ES-I3 (cell line): ENCODE measurements around the gene HNMT.
"Not testable (repeated sequence)": the region's sequence is repeated elsewhere in the genome, so short reads cannot be mapped to it uniquely, and the experiment has no call there.

ENCODE experiments used
- H3K36me3 ChIP-seq: 2 replicates; pipeline ENCODE4 v1.6.1; 2013; ENCODE audit warnings: mild to moderate bottlenecking, low read length, control low read depth, moderate library complexity; ENCODE audit not compliant: insufficient read depth
- H3K4me1 ChIP-seq: 2 replicates; pipeline ENCODE4 v1.6.1; 2013; ENCODE audit warnings: mild to moderate bottlenecking, control low read depth, low read length; ENCODE audit not compliant: insufficient read depth
- H3K9ac ChIP-seq: 2 replicates; pipeline ENCODE4 v1.6.1; 2013; ENCODE audit warnings: low read depth, mild to moderate bottlenecking, low read length, moderate library complexity
- H3K9me3 ChIP-seq: 2 replicates; pipeline ENCODE4 v1.6.1; 2013; ENCODE audit warnings: mild to moderate bottlenecking, low read length, moderate library complexity; ENCODE audit not compliant: control insufficient read depth, insufficient read depth

The HNMT gene

DNA sequence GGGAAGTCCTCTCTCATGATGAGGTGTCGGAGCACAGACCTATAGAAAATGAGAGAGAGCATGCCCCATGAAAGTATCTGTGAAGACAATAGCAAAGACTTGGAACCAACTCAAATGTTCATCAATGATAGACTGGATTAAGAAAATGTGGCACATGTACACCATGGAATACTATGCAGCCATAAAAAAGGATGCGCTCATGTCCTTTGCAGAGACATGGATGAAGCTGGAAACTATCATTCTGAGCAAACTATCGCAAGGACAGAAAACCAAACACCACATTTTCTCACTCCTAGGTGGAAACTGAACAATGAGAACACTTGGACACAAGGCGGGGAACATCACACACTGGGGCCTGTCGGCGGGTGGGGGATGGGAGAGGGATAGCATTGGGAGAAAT lies 79.3 kb downstream of the HNMT start:
- not testable (repeated sequence) for H3K9me3 ChIP-seq, H3K9ac ChIP-seq, H3K36me3 ChIP-seq, H3K4me1 ChIP-seq

DNA sequence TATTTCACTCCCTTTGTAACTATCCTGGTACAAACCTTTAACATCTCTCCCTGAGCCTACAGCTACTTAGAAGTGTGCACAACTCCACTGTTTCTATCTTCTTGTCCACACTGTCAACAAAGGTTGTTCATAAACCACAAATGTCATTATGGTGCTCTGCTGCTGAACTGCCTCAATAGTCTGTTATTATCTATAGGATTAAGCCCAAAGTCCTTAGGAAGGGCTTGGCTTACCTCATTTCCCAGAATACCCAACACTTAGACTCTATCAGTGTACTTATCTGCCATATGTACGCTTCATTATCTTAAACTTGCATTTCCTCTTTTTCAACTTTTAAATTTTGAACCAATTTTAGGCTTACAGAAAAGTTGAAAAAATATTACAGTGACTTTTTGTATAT lies 94.2 kb downstream of the HNMT start:
- Histone ChIP-seq H3K9me3 (no peaks in the 10 kb centered on the region), H3K9ac (no peak overlapping the region), H3K36me3 (no peaks in the 10 kb centered on the region), H3K4me1 (no peaks in the 10 kb centered on the region)

- Histone ChIP-seq H3K9ac (no peak overlapping the region), H3K9me3 (no peaks in the 10 kb centered on the region), H3K4me1 (no peaks in the 10 kb centered on the region), H3K36me3 (no peaks in the 10 kb centered on the region)
These were observed 95.4 kb downstream of the HNMT start for GRCh38 chr2:138059487-138060300.

GRCh38 chr2:138060301-138060635 lies 96.0 kb downstream of the HNMT start:
- Histone ChIP-seq H3K9ac (no peak overlapping the region), H3K9me3 (no peaks in the 10 kb centered on the region), H3K4me1 (no peaks in the 10 kb centered on the region), H3K36me3 (no peaks in the 10 kb centered on the region)

- no peaks in the 10 kb centered on the region for H3K9me3 ChIP-seq
- no peaks in the 10 kb centered on the region for H3K36me3 ChIP-seq
- no peak overlapping the region for H3K9ac ChIP-seq
- no peaks in the 10 kb centered on the region for H3K4me1 ChIP-seq
These were observed 97.7 kb downstream of the HNMT start for GRCh38 chr2:138061961-138062360.

GRCh38 chr2:138063181-138063580 lies 98.9 kb downstream of the HNMT start:
- Histone ChIP-seq H3K9me3 (no peaks in the 10 kb centered on the region), H3K4me1 (no peaks in the 10 kb centered on the region), H3K36me3 (no peaks in the 10 kb centered on the region), H3K9ac (no peak overlapping the region)
